HEK293T (cell line): ENCODE data around the gene PSTPIP2.

ENCODE experiments used
- ARNT ChIP-seq: fragments of 450-650 bp; IDR thresholded peaks from 2 replicates; pipeline ENCODE4 v1.6.1; 2017; ENCODE audit warnings: mild to moderate bottlenecking
- BHLHE40 ChIP-seq: fragments of 450-650 bp; IDR thresholded peaks from 2 replicates; pipeline ENCODE4 v1.6.1; 2016; ENCODE audit warnings: mild to moderate bottlenecking, moderate library complexity, borderline replicate concordance
- FOXM1 ChIP-seq: fragments of 450-650 bp; IDR thresholded peaks from 2 replicates; pipeline ENCODE4 v1.6.1; 2017; ENCODE audit warnings: mild to moderate bottlenecking, borderline replicate concordance
- HDGF ChIP-seq: fragments of 450-650 bp; IDR thresholded peaks from 2 replicates; pipeline ENCODE4 v1.6.1; 2017; ENCODE audit warnings: antibody characterized with exemption, borderline replicate concordance
- L3MBTL2 ChIP-seq: fragments of 450-650 bp; conservative IDR thresholded peaks from 2 replicates; pipeline ENCODE4 v1.6.1; 2016; ENCODE audit warnings: mild to moderate bottlenecking
- LEF1 ChIP-seq: fragments of 450-650 bp; IDR thresholded peaks from 2 replicates; pipeline ENCODE4 v1.6.1; 2017; ENCODE audit warnings: mild to moderate bottlenecking, borderline replicate concordance
- SP1 ChIP-seq: fragments of 450-650 bp; IDR thresholded peaks from 2 replicates; pipeline ENCODE4 v1.6.1; 2017

- TF ChIP-seq L3MBTL2 (no peak), SP1 (no peak), BHLHE40 (no peak), HDGF (no peak), ARNT (no peak), LEF1 (no peak), FOXM1 (no peak)
These were observed 12.4 kb upstream of the PSTPIP2 start for GRCh38 chr18:46084431-46084830.
